Measurements from ENCODE around the gene BPIFB3. TPM values are rescaled to one million over a fixed set of nuclear protein-coding genes. Genes with fewer than 3 reads are reported as not detected.

The BPIFB3 gene
- total and polyA plus RNA-seq, 2 of the 13 experiments (the other 11 are each of a cell fraction or from before 2014, with no cell fraction given) = 0.09 TPM; not detected in 1

- TF ChIP-seq, protein P1, sequence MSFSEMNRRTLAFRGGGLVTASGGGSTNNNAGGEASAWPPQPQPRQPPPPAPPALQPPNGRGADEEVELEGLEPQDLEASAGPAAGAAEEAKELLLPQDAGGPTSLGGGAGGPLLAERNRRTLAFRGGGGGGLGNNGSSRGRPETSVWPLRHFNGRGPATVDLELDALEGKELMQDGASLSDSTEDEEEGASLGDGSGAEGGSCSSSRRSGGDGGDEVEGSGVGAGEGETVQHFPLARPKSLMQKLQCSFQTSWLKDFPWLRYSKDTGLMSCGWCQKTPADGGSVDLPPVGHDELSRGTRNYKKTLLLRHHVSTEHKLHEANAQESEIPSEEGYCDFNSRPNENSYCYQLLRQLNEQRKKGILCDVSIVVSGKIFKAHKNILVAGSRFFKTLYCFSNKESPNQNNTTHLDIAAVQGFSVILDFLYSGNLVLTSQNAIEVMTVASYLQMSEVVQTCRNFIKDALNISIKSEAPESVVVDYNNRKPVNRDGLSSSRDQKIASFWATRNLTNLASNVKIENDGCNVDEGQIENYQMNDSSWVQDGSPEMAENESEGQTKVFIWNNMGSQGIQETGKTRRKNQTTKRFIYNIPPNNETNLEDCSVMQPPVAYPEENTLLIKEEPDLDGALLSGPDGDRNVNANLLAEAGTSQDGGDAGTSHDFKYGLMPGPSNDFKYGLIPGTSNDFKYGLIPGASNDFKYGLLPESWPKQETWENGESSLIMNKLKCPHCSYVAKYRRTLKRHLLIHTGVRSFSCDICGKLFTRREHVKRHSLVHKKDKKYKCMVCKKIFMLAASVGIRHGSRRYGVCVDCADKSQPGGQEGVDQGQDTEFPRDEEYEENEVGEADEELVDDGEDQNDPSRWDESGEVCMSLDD (CRISPR knock-in tag; IDR thresholded peaks at IDR 0.05; ENCODE audit: borderline replicate concordance) = no peak
- TF ChIP-seq RXRA (CRISPR knock-in tag; IDR thresholded peaks at IDR 0.05) (peak; percentile 53; the same call in 1 of the 2 replicates), NR2C2 (CRISPR knock-in tag; IDR thresholded peaks at IDR 0.05; ENCODE audit: borderline replicate concordance) (0 out of 2 replicates have a peak, but pooled peaks have one; percentile 22), POLR2AphosphoS5 (IDR thresholded peaks at IDR 0.05; ENCODE audit: low read depth, low read length) (peak; percentile 51), ZNF30 (CRISPR knock-in tag; IDR thresholded peaks at IDR 0.05) (peak; percentile 76; the same call in 1 of the 2 replicates), CAMTA2 (CRISPR knock-in tag; IDR thresholded peaks at IDR 0.05; ENCODE audit: borderline replicate concordance) (no peak), ZGPAT (CRISPR knock-in tag; IDR thresholded peaks at IDR 0.05) (peak; percentile 16; the same call in 1 of the 2 replicates), NCOA5 (CRISPR knock-in tag; IDR thresholded peaks at IDR 0.05) (no peak), ERF (CRISPR knock-in tag; IDR thresholded peaks at IDR 0.05) (no peak; the same call in 1 of the 2 replicates), ZNF367 (CRISPR knock-in tag; IDR thresholded peaks at IDR 0.05; ENCODE audit: borderline replicate concordance) (no peak), ZNF350 (CRISPR knock-in tag; IDR thresholded peaks at IDR 0.05; ENCODE audit: borderline replicate concordance, low read depth) (0 out of 2 replicates have a peak, but pooled peaks have one; percentile 4), MEIS2 (CRISPR knock-in tag; IDR thresholded peaks at IDR 0.05) (0 out of 2 replicates have a peak, but pooled peaks have one; percentile 34), ZNF709 (CRISPR knock-in tag; IDR thresholded peaks at IDR 0.05) (no peak), ELF4 (CRISPR knock-in tag; IDR thresholded peaks at IDR 0.05; ENCODE audit: borderline replicate concordance) (no peak), EEA1 (CRISPR knock-in tag; IDR thresholded peaks at IDR 0.05; ENCODE audit: borderline replicate concordance) (no peak), ZFYVE20 (CRISPR knock-in tag; IDR thresholded peaks at IDR 0.05; ENCODE audit: borderline replicate concordance, low read depth) (peak; percentile 81; the same call in 1 of the 2 replicates)
- TF ChIP-seq, protein P2, sequence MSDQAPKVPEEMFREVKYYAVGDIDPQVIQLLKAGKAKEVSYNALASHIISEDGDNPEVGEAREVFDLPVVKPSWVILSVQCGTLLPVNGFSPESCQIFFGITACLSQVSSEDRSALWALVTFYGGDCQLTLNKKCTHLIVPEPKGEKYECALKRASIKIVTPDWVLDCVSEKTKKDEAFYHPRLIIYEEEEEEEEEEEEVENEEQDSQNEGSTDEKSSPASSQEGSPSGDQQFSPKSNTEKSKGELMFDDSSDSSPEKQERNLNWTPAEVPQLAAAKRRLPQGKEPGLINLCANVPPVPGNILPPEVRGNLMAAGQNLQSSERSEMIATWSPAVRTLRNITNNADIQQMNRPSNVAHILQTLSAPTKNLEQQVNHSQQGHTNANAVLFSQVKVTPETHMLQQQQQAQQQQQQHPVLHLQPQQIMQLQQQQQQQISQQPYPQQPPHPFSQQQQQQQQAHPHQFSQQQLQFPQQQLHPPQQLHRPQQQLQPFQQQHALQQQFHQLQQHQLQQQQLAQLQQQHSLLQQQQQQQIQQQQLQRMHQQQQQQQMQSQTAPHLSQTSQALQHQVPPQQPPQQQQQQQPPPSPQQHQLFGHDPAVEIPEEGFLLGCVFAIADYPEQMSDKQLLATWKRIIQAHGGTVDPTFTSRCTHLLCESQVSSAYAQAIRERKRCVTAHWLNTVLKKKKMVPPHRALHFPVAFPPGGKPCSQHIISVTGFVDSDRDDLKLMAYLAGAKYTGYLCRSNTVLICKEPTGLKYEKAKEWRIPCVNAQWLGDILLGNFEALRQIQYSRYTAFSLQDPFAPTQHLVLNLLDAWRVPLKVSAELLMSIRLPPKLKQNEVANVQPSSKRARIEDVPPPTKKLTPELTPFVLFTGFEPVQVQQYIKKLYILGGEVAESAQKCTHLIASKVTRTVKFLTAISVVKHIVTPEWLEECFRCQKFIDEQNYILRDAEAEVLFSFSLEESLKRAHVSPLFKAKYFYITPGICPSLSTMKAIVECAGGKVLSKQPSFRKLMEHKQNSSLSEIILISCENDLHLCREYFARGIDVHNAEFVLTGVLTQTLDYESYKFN (CRISPR knock-in tag; conservative IDR thresholded peaks at IDR 0.05) = no peak
- TF ChIP-seq, protein P3, sequence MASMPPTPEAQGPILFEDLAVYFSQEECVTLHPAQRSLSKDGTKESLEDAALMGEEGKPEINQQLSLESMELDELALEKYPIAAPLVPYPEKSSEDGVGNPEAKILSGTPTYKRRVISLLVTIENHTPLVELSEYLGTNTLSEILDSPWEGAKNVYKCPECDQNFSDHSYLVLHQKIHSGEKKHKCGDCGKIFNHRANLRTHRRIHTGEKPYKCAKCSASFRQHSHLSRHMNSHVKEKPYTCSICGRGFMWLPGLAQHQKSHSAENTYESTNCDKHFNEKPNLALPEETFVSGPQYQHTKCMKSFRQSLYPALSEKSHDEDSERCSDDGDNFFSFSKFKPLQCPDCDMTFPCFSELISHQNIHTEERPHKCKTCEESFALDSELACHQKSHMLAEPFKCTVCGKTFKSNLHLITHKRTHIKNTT (CRISPR knock-in tag; IDR thresholded peaks at IDR 0.05) = no peak
These were observed 26.6 kb upstream of the BPIFB3 start (continued) for GRCh38 chr20:33026779-33027759.
